WI38 (cell line): ENCODE data around the gene CAPN1.
A peak's percentile ranks its signal among the peaks of the same experiment; 100 is the strongest.

Experiments
- H3K4me3 ChIP-seq: 2 replicates; pipeline ENCODE4 v1.5.1; 2011; ENCODE audit warnings: low read depth, mild to moderate bottlenecking, control low read depth, low read length
- TF ChIP-seq, protein P1 (sequence below): IDR thresholded peaks from 2 replicates; pipeline ENCODE4 v1.5.1; 2012; ENCODE audit warnings: low read depth, mild to moderate bottlenecking, control low read depth, low read length

The CAPN1 gene

DNA sequence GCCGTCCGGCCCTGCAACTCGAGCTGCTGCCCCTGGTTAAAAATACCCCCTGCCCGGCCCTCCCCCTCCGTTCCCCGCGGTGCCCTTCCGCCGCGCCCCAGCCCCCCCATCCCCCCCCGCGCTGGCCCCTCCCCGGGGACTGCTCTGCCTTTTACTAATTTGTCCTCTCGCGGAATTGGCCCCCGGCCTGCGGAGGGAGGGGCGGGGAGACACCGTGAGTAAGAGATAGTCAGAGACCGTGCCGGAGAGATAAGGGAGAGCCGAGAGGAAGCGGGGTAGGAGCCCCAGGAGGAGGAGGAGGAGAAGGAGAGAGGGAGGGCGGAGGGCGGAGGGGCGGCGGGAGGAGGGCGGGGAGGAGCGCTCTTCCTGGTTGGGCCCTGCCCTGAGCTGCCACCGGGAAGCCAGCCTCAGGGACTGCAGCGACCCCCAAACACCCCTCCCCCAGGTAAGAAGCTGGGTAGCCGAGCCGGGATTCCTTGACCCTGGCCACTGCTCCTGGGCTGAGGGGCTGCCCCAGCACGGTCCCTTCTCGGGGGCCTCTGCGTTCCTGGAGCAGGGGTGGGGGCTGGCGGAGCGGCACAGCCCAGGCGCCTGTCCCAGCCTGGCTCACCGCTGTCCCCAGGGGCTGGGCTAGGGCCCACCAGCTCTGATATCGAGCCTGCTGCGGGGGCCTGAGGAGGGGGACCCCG, at the start of gene CAPN1:
TSS of gene CAPN1 (plus strand) at position 360 of the 689 bp plus-strand sequence. CDS start 774 bp downstream, outside the sequence.
- TF ChIP-seq, protein P1, sequence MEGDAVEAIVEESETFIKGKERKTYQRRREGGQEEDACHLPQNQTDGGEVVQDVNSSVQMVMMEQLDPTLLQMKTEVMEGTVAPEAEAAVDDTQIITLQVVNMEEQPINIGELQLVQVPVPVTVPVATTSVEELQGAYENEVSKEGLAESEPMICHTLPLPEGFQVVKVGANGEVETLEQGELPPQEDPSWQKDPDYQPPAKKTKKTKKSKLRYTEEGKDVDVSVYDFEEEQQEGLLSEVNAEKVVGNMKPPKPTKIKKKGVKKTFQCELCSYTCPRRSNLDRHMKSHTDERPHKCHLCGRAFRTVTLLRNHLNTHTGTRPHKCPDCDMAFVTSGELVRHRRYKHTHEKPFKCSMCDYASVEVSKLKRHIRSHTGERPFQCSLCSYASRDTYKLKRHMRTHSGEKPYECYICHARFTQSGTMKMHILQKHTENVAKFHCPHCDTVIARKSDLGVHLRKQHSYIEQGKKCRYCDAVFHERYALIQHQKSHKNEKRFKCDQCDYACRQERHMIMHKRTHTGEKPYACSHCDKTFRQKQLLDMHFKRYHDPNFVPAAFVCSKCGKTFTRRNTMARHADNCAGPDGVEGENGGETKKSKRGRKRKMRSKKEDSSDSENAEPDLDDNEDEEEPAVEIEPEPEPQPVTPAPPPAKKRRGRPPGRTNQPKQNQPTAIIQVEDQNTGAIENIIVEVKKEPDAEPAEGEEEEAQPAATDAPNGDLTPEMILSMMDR = no peak
- peak within 1 kb of the TSS; percentile 96 for H3K4me3 ChIP-seq

DNA sequence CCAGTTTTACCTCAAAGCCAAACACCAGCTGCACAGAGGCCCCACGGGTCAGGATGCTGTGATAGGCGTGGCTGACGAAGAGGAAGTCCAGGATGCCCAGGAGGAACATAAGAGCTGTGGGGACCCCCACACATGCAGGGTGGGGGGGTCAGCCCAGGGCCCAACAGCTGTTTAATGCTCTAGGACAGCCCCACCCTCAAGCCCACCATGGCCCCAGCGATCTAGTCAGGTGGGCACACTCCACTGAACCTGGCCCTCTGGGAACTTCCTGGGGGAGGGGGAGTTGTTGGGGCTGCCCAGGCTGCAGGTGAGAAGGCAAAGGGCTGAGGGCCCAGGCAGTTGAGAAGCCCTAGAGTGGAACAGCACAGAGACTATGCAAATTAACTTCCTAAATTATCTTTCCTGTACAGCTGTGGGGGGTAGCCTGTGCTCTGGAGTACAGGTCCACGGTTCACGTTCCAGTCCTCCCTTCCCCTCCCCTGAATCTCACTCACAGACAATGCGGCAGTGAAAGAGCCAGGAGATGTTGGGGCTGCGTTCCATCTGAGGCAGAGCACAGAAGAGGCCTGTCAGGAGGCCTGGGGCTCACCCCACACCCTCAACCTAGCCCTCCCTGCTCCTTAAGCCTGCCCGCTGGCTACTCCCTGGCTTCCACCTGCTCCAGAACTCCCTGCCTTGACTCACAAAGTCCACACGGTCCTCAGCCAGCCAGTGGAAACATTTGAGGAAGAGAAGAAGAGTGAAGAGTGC, 49.3 kb upstream of the CAPN1 start:
- TF ChIP-seq, protein P1 = no peak
- H3K4me3 ChIP-seq = no peak overlapping the region

DNA sequence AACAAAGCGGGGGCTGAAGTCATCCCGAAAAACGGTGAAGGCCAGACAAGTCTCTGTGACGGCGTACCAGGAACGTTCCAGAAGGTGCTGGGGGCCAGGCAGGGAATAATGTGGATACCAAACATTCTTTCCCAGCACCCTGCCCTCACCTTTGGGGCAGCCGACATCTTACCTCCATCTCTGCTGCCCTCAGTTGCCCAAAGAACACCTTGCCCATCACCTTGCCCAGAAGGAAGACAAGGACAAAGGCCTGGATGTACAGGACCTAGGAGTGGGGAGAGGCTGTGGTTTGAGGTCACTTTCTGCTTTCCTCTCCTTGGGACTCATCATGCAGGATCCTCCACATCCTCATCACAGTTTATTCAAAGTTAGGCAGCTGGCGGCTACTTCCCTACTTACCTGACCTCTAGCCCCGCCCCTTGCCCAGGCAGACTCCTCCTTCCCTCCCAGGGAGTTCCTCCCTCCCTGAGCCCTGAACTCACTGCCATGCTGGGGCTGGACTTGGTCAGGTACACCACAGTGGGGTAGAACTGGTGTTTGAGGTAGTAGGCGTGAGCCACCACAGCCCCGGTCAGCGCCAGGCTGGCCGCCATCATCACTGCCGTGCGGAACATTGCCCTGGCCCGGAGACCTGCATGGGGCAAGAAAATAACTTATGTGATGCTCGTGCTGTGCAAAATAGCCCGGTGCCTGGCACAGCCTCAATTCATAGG, 48.6 kb upstream of the CAPN1 start:
- peak overlapping the region; percentile 97 for H3K4me3 ChIP-seq
- TF ChIP-seq, protein P1 = no peak

DNA sequence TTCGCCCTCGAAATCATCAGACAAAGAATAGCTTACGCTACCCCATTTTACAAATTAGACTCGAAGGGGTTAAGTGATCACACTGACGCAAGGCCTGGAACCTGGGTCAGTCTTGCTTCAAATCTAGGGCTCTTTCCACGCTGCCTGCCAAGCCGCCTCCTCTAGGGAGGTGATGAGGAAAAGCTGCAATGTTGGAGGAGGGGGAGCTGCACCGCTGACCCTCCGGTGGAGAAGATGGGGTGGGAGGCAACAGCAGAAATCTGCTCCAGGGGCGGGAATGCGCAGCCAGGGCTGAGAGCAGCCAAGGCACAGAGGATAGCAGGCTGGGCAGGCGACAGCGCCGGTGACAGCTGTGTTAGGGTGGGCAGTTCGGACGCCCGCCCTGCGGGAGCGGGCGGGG, 48.0 kb upstream of the CAPN1 start:
- TF ChIP-seq, protein P1 = no peak
- peak overlapping the region; percentile 97 for H3K4me3 ChIP-seq

DNA sequence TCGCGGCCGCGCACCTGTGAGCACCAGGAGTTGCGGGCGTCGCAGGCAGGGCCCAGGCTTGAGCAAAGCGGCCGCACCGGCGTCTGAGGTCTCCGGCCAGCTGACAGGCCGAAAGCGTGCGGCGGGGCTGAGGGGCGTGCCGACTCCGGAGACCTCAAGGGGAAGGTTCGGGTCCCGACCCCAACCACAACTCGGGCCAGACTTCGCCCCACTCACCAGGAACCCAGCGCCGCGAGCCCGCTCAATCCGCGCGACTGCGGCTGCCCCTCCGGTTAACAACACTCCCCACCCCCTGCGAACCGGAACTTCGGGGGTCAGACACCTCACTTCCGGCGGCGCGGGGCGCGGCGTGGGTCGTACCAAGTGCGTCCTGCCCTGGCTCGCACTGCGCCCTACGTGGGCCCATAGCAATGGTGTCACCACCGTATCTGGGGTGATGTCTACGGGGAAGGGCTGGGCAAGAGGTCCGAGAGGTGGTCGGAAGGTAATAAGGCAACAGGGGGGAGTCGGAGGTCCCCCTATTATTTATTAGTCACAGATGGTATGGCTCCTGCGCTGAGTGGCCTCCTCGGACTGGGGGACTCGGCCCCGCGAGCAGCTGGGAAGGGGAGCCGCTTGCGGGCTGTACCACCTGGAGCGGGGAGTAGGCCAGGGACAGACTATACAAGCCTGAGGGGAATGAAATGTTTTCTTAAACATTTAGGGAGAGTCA, 47.3 kb upstream of the CAPN1 start, which contains the start of gene SYVN1:
TSS of gene SYVN1 (minus strand) at position 280 of the 712 bp plus-strand sequence. CDS start 918 bp downstream, outside the sequence.
- peak within 1 kb of the TSS; percentile 97 for H3K4me3 ChIP-seq
- TF ChIP-seq, protein P1 = no peak

DNA sequence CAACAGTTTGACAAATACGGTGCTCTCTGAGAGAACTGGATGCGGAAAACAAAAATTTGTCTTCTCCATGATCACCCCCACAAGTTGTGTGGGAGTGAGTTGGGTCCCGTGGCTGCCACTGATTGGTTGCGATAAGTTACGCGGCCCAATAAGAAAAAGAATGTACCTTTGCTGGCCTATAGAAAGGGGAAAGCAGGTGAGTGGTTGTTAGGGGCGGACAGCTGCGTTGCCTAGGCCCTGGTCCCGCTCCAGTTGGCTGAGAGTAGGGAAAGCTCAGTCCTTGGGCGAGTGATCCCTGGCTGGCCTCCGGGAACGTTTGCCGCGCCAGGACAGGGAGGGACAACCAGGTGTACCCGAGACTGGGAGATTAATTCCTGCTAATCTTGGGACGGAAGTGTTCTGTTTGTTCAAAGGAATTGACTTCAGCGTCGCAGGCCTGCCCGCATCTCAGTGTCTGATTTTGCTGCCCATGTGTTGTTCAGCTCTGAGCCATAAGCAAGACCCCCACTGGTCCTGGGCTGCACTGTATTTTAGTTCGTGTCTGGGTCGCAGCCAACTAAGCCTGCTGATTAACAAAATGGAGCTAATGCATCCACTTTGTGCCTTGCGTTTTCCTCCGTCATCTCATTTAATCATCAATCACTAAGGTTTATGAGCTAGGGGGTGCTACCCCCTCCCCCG, 46.6 kb upstream of the CAPN1 start:
- H3K4me3 ChIP-seq = peak overlapping the region; percentile 97
- TF ChIP-seq, protein P1 = no peak
